ENCODE results near the gene LONP1.
"Not testable (repeated sequence)": the region's sequence is repeated elsewhere in the genome, so short reads cannot be mapped to it uniquely, and the experiment has no call there.

Gene LONP1

GRCh38 chr19:5719961-5720790 lies at the start of gene LONP1, which contains the start of gene CATSPERD:
Gene LONP1 (minus strand): TSS chr19:5720146. CDS start chr19:5720132, 14 bp downstream.
Gene CATSPERD (plus strand): TSS chr19:5720637. CDS start chr19:5720738, 101 bp downstream.
- peak; percentile 99 for DNase-seq

GRCh38 chr19:5767949-5768348 lies 48.0 kb upstream of the LONP1 start:
- no peak for DNase-seq

DNA sequence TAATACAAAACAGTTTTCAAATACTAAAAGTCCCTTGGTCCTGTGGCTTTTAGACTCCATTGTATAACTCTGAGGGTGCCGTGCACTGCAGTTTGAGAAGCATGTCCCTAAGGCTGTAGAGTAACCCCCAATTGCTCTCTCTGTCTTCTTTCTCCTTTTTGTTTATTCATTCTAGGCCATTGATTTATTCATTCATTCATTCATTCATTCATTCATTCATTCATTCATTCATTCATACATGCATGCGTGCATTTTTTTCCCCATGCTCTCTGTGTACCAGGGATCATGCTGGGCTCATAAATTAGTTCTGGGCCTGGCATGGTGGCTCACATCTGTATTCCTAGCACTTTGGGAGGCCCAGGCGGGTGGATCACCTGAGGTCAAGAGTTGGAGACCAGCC lies 45.3 kb upstream of the LONP1 start:
- no peak for DNase-seq

- DNase-seq: no peak
Measured at GRCh38 chr19:5762608-5763217, 42.8 kb upstream of the LONP1 start.

DNA sequence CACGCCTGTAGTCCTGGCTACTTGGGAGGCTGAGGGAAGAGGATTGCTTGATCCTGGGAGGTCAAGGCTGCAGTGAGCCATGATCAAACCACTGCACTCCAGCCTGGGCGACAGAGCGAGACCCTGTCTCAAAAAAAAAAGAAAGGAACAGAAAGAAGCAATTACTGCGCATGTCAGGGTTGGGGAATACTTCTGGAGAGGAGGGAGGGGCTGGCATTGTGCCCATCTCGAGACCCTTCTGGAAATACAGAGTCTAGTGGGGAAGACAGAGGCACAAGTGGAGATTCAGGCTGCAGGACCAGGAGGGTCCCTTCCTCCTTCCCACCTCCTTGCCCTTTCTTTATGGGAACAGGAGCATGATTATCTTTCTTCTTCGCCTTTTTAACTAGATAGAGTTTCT lies 33.8 kb upstream of the LONP1 start:
- no peak for DNase-seq

- no peak for DNase-seq
Measured at GRCh38 chr19:5751709-5752108, 31.8 kb upstream of the LONP1 start.

- no peak for DNase-seq
Measured at GRCh38 chr19:5749505-5749904, 29.6 kb upstream of the LONP1 start.

- DNase-seq: not testable (repeated sequence)
Measured at GRCh38 chr19:5748920-5749319, 29.0 kb upstream of the LONP1 start.

DNA sequence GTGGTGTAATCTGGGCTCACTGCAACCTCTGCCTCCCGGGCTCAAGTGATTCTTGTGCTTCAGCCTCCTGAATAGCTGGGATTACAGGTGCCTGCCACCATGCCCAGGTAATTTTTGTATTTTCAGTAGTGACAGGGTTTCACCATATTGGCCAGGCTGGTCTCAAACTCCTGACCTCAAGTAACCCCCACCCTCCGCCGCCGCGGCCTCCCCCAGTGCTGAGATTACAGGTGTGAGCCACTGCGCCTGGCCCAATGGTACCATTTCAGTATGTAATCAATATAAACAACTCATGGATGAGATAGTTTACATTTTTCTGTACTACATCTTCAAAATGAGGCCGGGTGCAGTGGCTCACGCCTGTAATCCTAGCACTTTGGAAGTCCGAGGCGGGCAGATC lies 25.1 kb upstream of the LONP1 start:
- not testable (repeated sequence) for DNase-seq

- peak; percentile 56 for DNase-seq
Measured at GRCh38 chr19:5743630-5744029, 23.7 kb upstream of the LONP1 start.

DNA sequence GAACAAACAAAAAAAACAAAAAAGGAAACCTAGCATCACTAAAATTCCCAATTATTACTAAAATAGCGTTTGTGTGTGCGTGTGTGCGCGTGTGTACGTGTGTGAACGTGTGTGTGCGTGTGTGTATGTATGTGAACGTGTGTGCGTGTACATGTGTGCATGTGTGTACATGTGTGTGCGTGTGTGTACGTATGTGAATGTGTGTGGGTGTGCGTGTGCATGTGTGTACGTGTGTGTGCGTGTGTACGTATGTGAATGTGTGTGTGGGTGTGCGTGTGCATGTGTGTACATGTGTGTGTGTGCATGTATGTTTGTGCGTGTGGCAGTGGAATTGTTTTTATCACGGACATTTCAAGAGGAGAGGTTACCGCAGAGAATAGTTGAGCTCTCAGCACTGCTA lies 22.1 kb upstream of the LONP1 start:
- DNase-seq: no peak

GRCh38 chr19:5738423-5738822 lies 18.5 kb upstream of the LONP1 start:
- DNase-seq: no peak

DNA sequence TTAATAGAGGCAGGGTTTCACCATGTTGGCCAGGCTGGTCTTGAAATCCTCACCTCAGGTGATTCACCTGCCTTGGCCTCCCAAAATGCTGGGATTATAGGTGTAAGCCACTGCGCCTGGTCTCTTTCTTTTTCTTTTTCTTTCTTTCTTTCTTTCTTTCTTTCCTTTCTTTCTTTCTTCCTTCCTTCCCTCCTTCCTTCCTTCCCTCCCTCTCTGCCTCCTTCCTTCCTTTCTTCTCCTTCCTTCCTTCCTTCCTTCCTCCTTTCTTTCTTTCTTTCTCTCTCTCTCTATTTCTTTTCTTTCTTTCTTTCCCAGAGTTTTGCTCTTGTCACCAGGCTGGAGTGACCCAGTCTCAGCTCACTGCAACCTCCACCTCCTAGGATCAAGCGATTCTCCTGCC lies 13.2 kb upstream of the LONP1 start:
- not testable (repeated sequence) for DNase-seq

GRCh38 chr19:5727453-5728050 lies 7.6 kb upstream of the LONP1 start:
- no peak for DNase-seq

GRCh38 chr19:5719274-5719960 lies 529 bp downstream of the LONP1 start:
- DNase-seq: no peak

GRCh38 chr19:5718579-5719273 lies 1.2 kb downstream of the LONP1 start:
- peak; percentile 64 for DNase-seq

GRCh38 chr19:5718037-5718578 lies 1.8 kb downstream of the LONP1 start:
- peak; percentile 58 for DNase-seq

GRCh38 chr19:5717215-5717935 lies 2.6 kb downstream of the LONP1 start:
- DNase-seq: no peak

- DNase-seq: no peak
Measured at GRCh38 chr19:5714816-5715215, 5.1 kb downstream of the LONP1 start.

DNA sequence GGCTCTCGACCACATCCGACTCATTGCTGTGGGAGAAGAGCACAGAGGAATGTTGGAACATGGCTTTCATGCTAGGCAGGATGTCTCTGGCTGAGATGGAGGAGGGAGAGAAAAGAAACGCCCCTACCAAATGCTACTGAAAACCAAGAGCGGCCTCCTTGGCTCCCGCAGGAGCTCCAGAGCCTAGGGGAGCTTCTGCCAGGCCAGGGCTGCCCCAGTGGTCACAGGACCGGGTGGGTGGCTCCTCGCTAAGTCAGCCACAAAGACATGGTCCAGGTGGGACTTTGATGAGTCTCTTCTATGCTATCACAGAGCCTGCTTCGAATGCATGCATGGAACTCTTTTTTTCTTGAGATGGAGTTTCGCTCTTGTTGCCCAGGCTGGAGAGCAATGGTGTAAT lies 6.7 kb downstream of the LONP1 start:
- no peak for DNase-seq

DNA sequence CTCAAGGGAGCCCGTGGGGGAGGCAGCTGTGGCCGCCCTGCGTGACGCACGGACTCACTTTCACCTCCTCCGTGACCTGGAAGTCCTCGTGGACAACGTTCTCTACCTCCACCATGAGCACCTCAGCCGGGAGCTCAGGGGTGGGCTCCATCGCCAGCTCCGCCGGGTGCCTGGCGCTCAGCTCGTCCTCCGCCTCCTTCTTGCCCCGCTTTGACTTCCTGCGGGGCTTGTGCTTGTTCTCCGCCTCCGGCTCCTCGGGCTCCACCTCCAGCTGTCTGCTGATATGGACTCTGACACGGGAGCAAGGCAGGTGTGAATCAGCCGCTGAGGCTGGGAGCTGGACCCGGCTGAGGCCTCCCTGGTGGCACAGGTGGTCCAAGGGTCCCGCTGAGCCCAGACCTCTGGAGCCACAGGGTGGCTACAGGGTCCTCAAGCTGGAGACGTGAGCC lies 8.2 kb downstream of the LONP1 start:
- DNase-seq: no peak

- DNase-seq: no peak
Measured at GRCh38 chr19:5711025-5711424, 8.9 kb downstream of the LONP1 start.
